Activated T-helper 17 cell treated with anti-CD3 and anti-CD28 coated beads, Interleukin-2, amount 50 U/mL, for 72 hours (primary cell): Measurements from ENCODE around the gene CLEC19A. TPM values are rescaled to one million over a fixed set of nuclear protein-coding genes. Genes with fewer than 3 reads are reported as not detected.

Experiments used
- ATAC-seq: fragments of 150-1000 bp; cut with Tn5 transposase; replicated peaks from 2 replicates; pipeline ENCODE4 v1.10.0; 2021; ENCODE audit warnings: mild to moderate bottlenecking, moderate library complexity
- H3K27ac Mint-ChIP-seq: one replicate; pipeline ENCODE4 v1.8.0; 2022; ENCODE audit warnings: mixed read lengths
- H3K27me3 Mint-ChIP-seq: one replicate; pipeline ENCODE4 v1.8.0; 2022; ENCODE audit warnings: mixed read lengths
- H3K36me3 Mint-ChIP-seq: one replicate; pipeline ENCODE4 v1.8.0; 2022; ENCODE audit warnings: low read depth, mild to moderate bottlenecking, mixed read lengths
- H3K4me1 Mint-ChIP-seq: one replicate; pipeline ENCODE4 v1.8.0; 2022; ENCODE audit warnings: mixed read lengths
- H3K4me3 Mint-ChIP-seq: one replicate; pipeline ENCODE4 v1.8.0; 2022; ENCODE audit warnings: mild to moderate bottlenecking, mixed read lengths
- H3K9me3 Mint-ChIP-seq: one replicate; pipeline ENCODE4 v1.8.0; 2022; ENCODE audit warnings: mixed read lengths
- total RNA-seq, 2 donors: library from RNA; stranded (reverse); gene quantifications; one replicate each; pipeline ENCODE4 v1.2.3, GENCODE V29; 2022

The CLEC19A gene
- total RNA-seq, 2 donors from 2014 or later = not detected

DNA sequence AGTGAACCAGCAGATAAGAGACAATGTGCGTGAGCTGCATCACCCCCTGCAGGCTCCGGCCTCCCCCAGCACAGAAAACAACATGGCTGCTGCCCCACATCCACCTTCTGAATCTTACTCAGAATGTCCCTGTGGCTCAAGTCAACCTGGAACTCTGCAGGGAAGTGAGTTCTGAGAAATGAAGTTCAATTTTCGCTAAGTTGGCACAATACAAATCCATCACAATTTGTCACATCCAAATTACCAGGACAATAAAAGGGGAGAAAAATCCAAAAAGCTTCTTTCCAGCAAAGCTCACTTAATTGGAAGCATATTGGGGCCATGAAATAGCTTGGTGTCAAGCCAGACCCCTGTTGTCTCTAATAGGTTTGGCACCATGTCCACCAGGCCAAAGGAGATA is 38.1 kb downstream of the CLEC19A start:
- peaks cover 4% of the 10 kb centered on the region for H3K9me3 Mint-ChIP-seq
- no peaks in the 10 kb centered on the region for H3K36me3 Mint-ChIP-seq
- no peak for ATAC-seq
- H3K4me1 Mint-ChIP-seq = no peaks in the 10 kb centered on the region
- no peak overlapping the region for H3K4me3 Mint-ChIP-seq
- H3K27me3 Mint-ChIP-seq = peaks cover 4% of the 10 kb centered on the region
- H3K27ac Mint-ChIP-seq = no peak overlapping the region

DNA sequence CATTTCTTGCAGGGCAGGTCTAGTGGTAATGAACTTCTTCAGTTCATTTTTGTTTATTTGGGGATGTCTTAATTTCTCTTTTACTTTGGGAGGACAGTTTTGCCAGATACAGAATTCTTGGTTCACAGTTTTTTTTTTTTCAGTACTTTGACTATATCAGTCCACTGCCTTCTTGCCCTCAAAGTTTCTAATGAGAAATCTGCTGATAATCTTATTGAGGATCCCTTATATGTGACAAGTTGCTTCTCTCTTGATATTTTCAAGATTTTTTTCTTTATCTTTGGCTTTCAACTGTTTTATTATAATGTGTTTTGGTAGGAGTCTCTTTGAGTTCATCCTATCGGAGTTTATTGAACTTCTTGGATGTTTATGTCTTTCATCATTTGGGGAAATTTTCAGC is 42.8 kb downstream of the CLEC19A start:
- Mint-ChIP-seq H3K4me1 (no peaks in the 10 kb centered on the region), H3K27me3 (peaks cover 4% of the 10 kb centered on the region), H3K9me3 (peaks cover 3% of the 10 kb centered on the region), H3K27ac (no peak overlapping the region), H3K36me3 (no peaks in the 10 kb centered on the region), H3K4me3 (no peak overlapping the region)
- no peak for ATAC-seq

DNA sequence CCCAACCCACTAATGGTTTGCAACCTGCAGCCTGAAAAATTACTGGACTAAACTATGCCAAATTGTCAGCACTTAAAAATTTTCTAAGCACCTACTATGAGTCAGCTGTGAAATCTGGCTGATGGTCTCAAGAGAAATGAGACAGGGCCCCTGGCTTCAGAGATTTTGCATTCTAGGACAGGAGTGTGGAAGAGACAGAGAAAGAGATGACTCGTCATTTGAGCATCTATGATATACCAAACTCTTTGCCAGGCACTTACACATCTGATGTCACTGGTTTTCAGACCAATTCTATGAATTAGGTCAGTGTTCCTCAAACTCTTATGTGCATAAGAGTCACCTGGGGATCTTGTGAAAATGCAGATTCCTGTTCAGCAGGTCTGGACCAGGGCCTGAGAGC is 44.4 kb downstream of the CLEC19A start:
- Mint-ChIP-seq H3K27ac (no peak overlapping the region), H3K27me3 (peaks cover 4% of the 10 kb centered on the region), H3K4me3 (no peak overlapping the region), H3K9me3 (peaks cover 3% of the 10 kb centered on the region), H3K4me1 (no peaks in the 10 kb centered on the region), H3K36me3 (no peaks in the 10 kb centered on the region)
- ATAC-seq = no peak

DNA sequence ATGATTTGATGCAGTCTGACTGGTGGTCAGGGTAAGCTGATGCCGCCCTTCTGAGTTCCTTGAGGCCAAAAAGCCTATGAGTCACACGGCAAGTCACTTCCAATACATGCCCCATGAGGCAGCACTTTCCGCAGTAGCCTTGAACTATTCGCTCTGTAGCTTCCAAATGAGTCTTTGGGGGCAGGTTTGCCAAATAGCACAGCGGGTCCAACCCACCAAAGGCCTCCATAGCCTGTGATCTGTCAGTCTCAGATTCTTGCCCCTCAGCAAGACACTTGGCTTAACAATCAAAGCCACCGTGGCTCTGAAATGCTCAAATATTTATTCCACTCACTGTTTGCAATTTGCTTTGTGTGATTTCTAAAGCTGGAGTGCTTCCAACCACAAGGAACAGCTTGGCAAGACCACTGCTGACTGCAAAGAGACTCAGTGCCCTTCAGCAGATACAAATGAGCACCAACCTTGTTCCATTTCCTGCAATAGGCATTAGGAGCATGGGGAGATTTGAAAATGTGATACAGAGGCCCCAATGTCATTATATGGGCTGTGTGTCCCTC is 45.4 kb downstream of the CLEC19A start:
- Mint-ChIP-seq H3K9me3 (peaks cover 3% of the 10 kb centered on the region), H3K27me3 (peaks cover 6% of the 10 kb centered on the region), H3K27ac (no peak overlapping the region), H3K4me1 (no peaks in the 10 kb centered on the region), H3K4me3 (no peak overlapping the region), H3K36me3 (no peaks in the 10 kb centered on the region)
- no peak for ATAC-seq

DNA sequence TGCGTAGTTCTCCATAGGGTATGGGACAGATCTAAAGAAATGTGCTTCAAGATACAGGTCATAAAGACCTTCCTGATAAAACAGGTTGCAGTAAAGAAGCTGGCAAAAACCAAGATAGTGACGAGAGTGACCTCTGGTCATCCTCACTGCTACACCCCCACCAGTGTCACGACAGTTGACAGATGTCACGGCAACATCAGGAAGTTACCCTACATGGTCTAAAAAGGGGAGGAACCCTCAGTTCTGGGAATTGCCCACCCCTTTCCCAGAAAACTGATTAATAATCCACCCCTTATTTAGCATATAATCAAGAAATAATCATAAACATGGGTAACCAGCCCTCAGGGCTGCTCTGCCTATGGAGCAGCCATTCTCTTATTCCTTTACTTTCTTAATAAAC is 46.3 kb downstream of the CLEC19A start:
- H3K4me1 Mint-ChIP-seq = no peaks in the 10 kb centered on the region
- no peak for ATAC-seq
- peaks cover 6% of the 10 kb centered on the region for H3K27me3 Mint-ChIP-seq
- H3K36me3 Mint-ChIP-seq = no peaks in the 10 kb centered on the region
- no peak overlapping the region for H3K27ac Mint-ChIP-seq
- peaks cover 3% of the 10 kb centered on the region for H3K9me3 Mint-ChIP-seq
- no peak overlapping the region for H3K4me3 Mint-ChIP-seq

DNA sequence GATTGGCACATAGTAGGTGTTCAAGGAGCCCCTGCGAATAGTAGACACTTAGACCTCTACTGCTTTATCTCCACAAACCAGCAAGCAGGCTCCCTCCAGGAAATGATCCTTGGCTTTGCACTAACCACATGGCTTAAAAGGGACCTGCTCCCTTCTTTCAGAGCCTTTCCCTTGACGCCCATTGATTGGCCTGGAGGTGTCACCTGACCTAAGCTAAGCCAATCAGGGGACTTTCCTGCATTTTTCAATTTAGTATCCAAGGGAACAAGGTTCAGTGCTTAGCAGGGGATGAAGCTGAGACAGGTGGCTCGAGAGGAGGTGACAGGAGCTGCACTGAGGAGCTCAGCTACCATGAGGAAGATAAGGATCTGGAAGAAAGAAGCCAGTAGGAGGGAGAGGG is 52.8 kb downstream of the CLEC19A start:
- no peaks in the 10 kb centered on the region for H3K4me1 Mint-ChIP-seq
- H3K27me3 Mint-ChIP-seq = peaks cover 10% of the 10 kb centered on the region
- no peak for ATAC-seq
- no peak overlapping the region for H3K4me3 Mint-ChIP-seq
- H3K27ac Mint-ChIP-seq = no peak overlapping the region
- no peaks in the 10 kb centered on the region for H3K9me3 Mint-ChIP-seq
- H3K36me3 Mint-ChIP-seq = no peaks in the 10 kb centered on the region

DNA sequence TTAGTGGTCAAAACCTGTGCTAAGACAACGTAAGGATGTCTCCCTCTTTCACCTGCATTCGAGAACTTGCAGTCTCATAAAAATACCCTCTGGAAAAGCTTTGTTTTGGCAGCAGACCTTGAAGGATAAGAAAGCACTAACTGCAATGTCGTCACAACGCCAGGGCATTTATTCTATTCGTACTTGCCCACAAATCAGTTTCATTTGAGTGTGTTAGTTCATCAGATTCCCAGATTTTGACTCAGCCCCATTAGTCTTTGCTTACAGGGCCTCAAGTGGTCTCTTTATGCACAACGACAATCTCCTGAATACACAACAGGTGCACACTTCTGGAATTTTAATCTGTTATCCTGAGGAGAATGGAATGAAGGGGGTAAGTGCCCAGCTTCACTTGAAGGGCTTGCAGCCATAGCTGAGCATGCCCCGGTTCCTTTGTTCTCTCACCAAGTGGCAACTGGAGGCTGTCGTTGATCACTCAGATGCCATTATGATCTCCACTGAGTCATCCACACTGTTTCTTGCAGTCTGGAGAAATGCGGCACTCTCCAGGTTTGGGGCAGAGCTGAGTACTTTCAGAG is 58.8 kb downstream of the CLEC19A start:
- Mint-ChIP-seq H3K36me3 (no peaks in the 10 kb centered on the region), H3K4me3 (no peak overlapping the region), H3K27ac (no peak overlapping the region), H3K27me3 (peaks cover 10% of the 10 kb centered on the region), H3K4me1 (no peaks in the 10 kb centered on the region), H3K9me3 (no peaks in the 10 kb centered on the region)
- no peak for ATAC-seq

DNA sequence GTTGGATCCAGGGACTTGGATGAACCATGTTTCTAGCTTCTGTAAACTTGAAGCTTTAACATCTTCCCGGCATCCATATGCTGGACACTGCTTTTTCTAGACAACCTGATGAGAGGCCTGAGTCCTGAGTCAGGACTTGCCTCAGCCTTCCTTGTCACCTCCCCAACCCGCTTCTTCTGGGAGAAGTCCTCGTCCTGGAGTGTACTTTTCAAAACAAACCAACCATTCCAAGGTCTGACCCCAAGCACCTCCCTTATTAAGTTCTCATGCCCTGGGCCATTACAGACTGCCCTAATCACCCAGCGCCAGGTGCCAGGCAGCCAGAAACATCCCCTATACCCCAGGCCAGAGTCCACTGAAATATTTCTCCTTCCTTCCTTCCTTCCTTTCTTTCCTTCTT is 59.4 kb downstream of the CLEC19A start:
- Mint-ChIP-seq H3K9me3 (no peaks in the 10 kb centered on the region), H3K4me3 (no peak overlapping the region), H3K27me3 (peaks cover 10% of the 10 kb centered on the region), H3K4me1 (no peaks in the 10 kb centered on the region), H3K27ac (no peak overlapping the region), H3K36me3 (no peaks in the 10 kb centered on the region)
- no peak for ATAC-seq

DNA sequence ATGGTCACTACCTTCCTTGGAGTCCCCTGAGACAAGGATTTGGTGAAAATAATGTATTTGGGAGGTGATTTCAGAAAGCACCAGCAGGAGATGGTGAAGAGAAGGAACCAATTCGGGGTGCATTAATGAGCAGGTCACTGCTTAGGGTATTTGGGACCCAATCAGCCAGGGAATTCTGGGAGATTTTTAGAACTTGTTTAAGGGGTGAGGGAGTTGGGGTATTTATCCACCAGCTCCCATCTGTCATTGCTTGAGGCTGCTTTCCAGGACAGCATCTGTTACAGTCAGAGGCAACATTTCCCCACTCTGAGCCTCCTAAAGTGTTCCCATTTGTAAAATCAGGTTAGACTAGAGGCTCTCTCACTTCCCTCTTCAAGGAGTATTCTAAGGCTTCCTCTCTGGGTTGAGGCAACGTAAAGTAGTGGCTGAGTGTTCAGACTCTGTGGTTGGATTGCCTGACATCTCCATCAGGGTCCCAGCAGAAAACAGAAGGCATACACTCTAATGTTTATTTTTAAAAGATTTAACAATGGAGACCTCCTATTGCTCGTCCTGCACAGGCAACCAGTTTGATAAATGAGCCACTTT is 60.9 kb downstream of the CLEC19A start:
- H3K4me3 Mint-ChIP-seq = no peak overlapping the region
- H3K4me1 Mint-ChIP-seq = no peaks in the 10 kb centered on the region
- H3K9me3 Mint-ChIP-seq = no peaks in the 10 kb centered on the region
- H3K27me3 Mint-ChIP-seq = peaks cover 9% of the 10 kb centered on the region
- no peak for ATAC-seq
- H3K27ac Mint-ChIP-seq = no peak overlapping the region
- H3K36me3 Mint-ChIP-seq = no peaks in the 10 kb centered on the region

DNA sequence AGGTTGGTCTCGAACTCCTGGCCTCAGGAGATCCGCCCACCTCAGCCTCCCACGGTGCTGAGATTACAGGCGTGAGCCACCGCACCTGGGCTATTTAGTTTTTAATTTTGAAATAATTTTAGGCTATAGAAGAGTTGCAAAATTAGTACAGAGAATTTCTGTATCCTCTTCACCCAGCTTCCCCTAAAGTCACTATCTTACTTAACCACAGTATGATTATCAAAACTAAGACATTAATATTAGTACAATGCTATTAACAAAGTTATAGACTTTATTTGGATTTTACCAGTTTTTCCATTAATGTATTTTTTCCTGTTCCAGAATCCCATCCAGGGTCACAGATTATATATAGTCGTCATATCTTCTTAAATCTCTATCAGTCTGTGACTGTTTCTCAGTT is 62.6 kb downstream of the CLEC19A start:
- Mint-ChIP-seq H3K36me3 (no peaks in the 10 kb centered on the region), H3K27ac (no peak overlapping the region), H3K4me3 (no peak overlapping the region), H3K9me3 (no peaks in the 10 kb centered on the region), H3K4me1 (no peaks in the 10 kb centered on the region), H3K27me3 (peaks cover 6% of the 10 kb centered on the region)
- ATAC-seq = no peak

DNA sequence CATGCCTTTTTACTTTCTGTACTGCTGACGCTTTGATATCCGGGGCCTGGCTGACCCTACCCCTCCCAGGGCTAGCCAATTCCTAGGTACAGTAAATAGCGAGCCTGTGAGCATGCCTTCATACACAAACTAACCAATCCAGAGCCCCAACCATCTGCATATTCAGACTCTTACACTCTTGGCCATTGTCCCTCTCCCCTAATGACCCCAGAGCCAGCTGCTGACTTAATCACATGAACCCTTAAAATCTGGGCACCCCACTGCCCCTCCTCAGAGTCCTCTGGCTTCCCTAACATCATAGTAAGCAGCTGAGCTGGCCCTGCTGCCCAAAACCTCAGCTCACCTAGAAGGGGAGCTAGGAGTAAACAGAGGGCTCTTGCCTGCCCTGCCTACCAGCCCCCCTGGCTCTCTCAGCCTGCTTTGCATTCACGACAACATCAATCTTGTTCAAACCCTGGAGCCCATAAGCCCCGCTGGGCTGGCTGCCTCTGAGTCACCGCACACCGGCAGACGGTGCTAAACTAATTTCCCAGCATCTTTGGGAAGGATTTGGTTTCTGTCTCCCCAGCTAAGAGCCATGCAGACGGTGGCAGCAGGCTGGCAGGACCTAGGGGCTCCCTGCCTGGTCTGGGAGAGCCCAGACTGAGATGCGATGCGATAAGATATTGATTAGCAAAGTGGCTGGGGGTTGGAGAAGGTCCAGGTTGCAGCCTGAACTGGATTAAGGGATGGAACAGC is 63.2 kb downstream of the CLEC19A start:
- peaks cover 6% of the 10 kb centered on the region for H3K27me3 Mint-ChIP-seq
- no peak overlapping the region for H3K27ac Mint-ChIP-seq
- no peak for ATAC-seq
- H3K4me1 Mint-ChIP-seq = no peaks in the 10 kb centered on the region
- no peaks in the 10 kb centered on the region for H3K36me3 Mint-ChIP-seq
- H3K4me3 Mint-ChIP-seq = no peak overlapping the region
- no peaks in the 10 kb centered on the region for H3K9me3 Mint-ChIP-seq

DNA sequence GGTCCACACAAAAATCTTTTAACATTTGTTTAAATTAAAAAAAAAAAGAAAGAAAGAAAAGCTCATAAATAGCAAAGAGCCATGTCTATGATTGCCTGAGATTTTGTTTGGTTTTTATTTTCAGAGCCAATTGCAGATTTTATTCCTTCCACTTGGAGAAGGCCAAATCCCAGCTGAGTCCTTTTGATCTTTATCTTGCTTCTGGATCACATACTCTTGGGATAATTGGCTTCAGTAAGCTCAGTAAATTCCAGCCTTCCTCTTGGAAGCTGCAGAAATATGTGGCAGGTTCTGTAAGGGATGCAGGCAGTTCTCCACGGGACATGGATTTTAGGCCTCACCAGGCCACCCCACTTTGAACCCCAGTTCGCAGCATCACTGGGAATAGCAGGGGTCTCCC is 68.8 kb downstream of the CLEC19A start:
- H3K27me3 Mint-ChIP-seq = no peaks in the 10 kb centered on the region
- no peaks in the 10 kb centered on the region for H3K9me3 Mint-ChIP-seq
- no peaks in the 10 kb centered on the region for H3K36me3 Mint-ChIP-seq

DNA sequence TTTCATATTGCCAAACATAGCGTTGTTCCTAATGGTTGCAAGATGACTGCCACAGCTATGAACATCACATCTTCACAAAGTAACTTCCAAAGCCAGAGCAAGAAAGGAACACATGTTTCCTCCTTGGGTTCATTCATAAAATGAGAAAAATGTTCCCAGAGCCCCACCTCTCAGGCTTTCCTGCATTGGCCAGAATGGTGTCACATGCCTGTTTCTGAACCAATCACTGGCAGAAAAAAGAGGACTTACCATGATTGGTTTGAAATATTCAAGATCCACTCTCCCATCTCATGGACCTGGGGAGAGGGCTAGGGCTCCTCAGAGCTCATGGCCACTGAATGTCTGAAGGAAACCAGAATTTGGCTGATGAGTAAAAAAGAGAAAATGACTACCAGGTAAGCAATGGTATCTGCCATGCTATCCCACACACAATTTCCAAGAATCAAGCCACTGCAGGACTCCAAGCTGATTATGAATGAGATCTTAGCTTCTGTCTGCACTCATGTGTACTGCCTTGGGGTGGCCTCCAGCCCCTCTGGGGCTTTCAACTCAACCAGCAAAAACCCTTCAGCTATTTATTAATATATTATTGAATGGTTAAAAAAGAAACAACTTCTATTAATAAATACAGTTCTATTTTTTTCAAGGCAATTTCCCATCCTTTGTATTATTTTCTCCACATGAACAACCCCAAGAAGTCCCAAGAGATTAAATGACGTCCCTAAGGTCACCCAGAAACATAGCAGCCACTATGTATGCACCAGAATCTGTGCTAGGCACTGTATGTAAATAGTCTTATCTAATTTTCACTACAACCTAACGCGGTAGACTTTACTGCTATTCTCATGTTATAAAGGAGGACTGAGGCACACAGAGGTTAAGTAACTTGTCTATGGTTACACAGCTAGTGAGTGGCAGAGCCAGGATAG is 70.8 kb downstream of the CLEC19A start:
- Mint-ChIP-seq H3K36me3 (no peaks in the 10 kb centered on the region), H3K27me3 (no peaks in the 10 kb centered on the region), H3K9me3 (no peaks in the 10 kb centered on the region), H3K4me1 (no peaks in the 10 kb centered on the region), H3K27ac (no peak overlapping the region), H3K4me3 (no peak overlapping the region)
- peak; percentile 88 for ATAC-seq

More for the DNA sequence above, 68.8 kb downstream of the CLEC19A start:
- H3K4me1 Mint-ChIP-seq = no peaks in the 10 kb centered on the region
- no peak overlapping the region for H3K4me3 Mint-ChIP-seq
- no peak overlapping the region for H3K27ac Mint-ChIP-seq
- ATAC-seq = no peak

DNA sequence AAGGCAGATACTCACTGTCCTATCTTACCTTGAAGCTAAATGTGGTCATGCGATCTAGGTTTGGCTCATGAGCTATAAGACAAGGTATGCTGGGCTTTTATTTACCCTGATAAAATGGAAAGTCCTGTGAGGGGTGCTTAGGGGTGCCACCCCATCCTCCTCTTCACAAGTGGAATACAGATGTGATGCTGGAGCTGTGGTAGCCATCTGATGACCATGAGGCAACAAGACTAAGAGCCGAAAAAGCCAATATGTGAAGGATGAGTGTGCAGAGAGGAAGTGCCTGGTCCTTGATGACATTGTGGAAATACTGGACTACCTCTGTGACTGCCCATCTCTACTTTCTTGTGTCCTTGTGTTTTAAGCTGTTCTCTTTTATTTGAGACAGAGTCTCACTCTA is 74.0 kb downstream of the CLEC19A start:
- Mint-ChIP-seq H3K27ac (no peak overlapping the region), H3K27me3 (no peaks in the 10 kb centered on the region), H3K36me3 (no peaks in the 10 kb centered on the region), H3K4me1 (no peaks in the 10 kb centered on the region), H3K9me3 (no peaks in the 10 kb centered on the region), H3K4me3 (no peak overlapping the region)
- ATAC-seq = no peak
